Heart right ventricle (tissue), 16 donors: ENCODE data around the gene RGS12. TPM values are rescaled to one million over a fixed set of nuclear protein-coding genes. Genes with fewer than 3 reads are reported as not detected.

Source experiments
- ATAC-seq, 8 donors: fragments of 200-7000 bp; cut with Tn5 transposase; one replicate each; pipeline ENCODE4 v1.9.1; 2020; ENCODE audit warnings: mild to moderate bottlenecking in 8 of 8, moderate library complexity in 8 of 8, moderate number of reproducible peaks in 1 of 8
- DNase-seq, 2 donors: peaks; one replicate each; pipeline ENCODE4 v3.0.0-alpha.2; 2020
- H3K27ac ChIP-seq, 10 donors: fragments of 200-600 bp; sonication (generic) in 2 of 10; one replicate each; pipeline versions ENCODE4 v1.5.0 to v1.8.0; 2020 to 2022; ENCODE audit warnings: mild to moderate bottlenecking in 3 of 10
- H3K27me3 ChIP-seq, 7 donors: fragments of 200-600 bp; one replicate each; pipeline ENCODE4 v1.8.0; 2021 to 2022; ENCODE audit warnings: mild to moderate bottlenecking in 2 of 7
- H3K36me3 ChIP-seq, 9 donors: fragments of 200-600 bp; sonication (generic) in 1 of 9; one replicate each; pipeline versions ENCODE4 v1.5.0 to v1.8.0; 2020 to 2022; ENCODE audit warnings: mild to moderate bottlenecking in 2 of 9
- H3K4me1 ChIP-seq, 9 donors: fragments of 200-600 bp; sonication (generic) in 1 of 9; one replicate each; pipeline versions ENCODE4 v1.5.0 to v1.8.0; 2020 to 2022; ENCODE audit warnings: mild to moderate bottlenecking in 4 of 9
- H3K4me3 ChIP-seq, 10 donors: fragments of 200-600 bp; sonication (generic) in 2 of 10; one replicate each; pipeline versions ENCODE4 v1.5.0 to v1.8.0; 2020 to 2022; ENCODE audit warnings: mild to moderate bottlenecking in 7 of 10, moderate library complexity in 2 of 10
- H3K9me3 ChIP-seq, 11 donors: fragments of 200-600 bp in 10 of 11; sonication (generic) in 2 of 11; one replicate each; pipeline versions ENCODE4 v1.5.0 to v1.8.0; 2013 to 2022; ENCODE audit warnings: mild to moderate bottlenecking in 2 of 11, control low read depth in 1 of 11, moderate library complexity in 1 of 11
- WGBS, 2 donors: extraction: QIAGEN DNeasy Blood & Tissue Kit; methylation state at CpG; one replicate each; pipeline ENCODE4 v1.1.7; 2013; ENCODE audit warnings: inconsistent platforms in 1 of 2; 5-methylcytosine and 5-hydroxymethylcytosine counted together
- intact Hi-C, 10 donors: fragments of 100-400 bp; cut with DNase I; formaldehyde crosslinking; loops; one replicate each; pipeline versions ENCODE4 v1.11.1 to v1.14.2; 2022
- polyA plus RNA-seq, 2 donors: library from polyadenylated mRNA; stranded (reverse); fragments of 200-250 nt; gene quantifications; one replicate each; pipeline ENCODE4 v1.2.3, GENCODE V29; 2013
- total RNA-seq, 10 donors: library from RNA; stranded (reverse); fragmentation: NEBNext Ultra II Directional in 3 of 10; extraction: Animal tissue kit (Norgen Biotek cat#: 25700) in 3 of 10; gene quantifications; one replicate each; pipeline versions ENCODE4 v1.2.1 to v1.2.4, GENCODE V29; 2021 to 2023
- TF ChIP-seq, protein P1 (sequence below), 9 donors: fragments of 200-600 bp; sonication (generic) in 2 of 9; IDR thresholded peaks; one replicate each; pipeline versions ENCODE4 v1.5.0 to v1.8.0; 2021 to 2022; ENCODE audit warnings: antibody characterized with exemption in 9 of 9, mild to moderate bottlenecking in 5 of 9, moderate library complexity in 1 of 9
- donor health status: Arrhythmogenic right ventricular cardiomyopathy.
- donor health status: ischemic (EF 13 %, LVEDD 7.1; RV severe dilation, severe dysfunction).
- donor health status: healthy with polysubstance abuse.
- donor health status: DM: no; HTN: yes; CAD: no.
- donor health status: DM: no; HTN: no; CAD: no.
- donor health status: ischemic (EF 25% LVEDD 6.9; RV normal size, moderate dysfunction).
- donor health status: ischemic (EF 25% LVEDD 5.7; RV mildly dilated, moderate dysfunction).
- donor health status: healthy.
- donor health status: DM: yes; HTN: yes; CAD: no.
- donor health status: Ischemic cardiomyopathy.
- donor health status: ischemic (EF 35%, LVEDD 5.7; RV mildly dilated, moderate dysfunction).
- donor health status: nonischemic (EF 11% LVEDD 7.7; RV severe dilation, severe dysfunction).
- donor health status: DM: yes; HTN: yes; CAD: no.
- donor health status: PGD.
- donor health status: ischemic (EF 29% LVEDD 5.4; RV normal size, mild dysfunction).
- donor health status: nonischemic (EF 23%, LVEDD 6.1; RV moderate dilation, normal function).

RGS12 gene
- total and polyA plus RNA-seq, 12 donors = 9.7 to 24.4 (median 13.1) TPM

DNA sequence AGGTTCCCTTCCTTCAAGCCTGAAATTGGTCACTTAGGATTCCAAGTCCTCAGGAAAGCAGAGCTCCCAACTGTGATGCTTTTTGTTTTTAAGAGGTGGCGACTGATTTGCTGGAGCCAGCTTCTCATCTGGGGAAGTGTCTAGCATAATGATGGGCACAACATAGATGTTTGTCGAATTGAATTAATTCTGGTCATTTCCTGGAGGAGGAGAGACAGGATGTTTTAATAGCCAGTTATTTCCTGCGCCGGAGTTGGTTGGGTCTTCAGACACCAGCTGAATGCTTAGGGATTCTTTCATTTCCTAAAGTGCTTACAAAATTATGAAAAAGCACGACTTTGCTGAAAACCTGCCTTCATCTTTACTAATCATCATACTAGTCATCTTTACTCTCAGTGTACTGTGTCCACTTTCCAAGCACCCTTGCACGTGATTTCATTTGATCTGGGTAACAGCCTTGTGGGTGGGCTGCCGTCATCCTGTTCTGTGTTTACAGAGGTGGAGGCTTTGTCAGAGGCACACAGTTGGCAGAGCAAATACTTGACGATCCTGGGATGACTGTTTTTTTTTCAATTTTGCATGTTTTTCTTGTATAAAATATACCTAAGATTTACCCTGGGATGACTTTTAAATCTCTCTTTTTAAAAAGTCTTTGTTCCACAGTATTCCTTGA lies 49.5 kb downstream of the RGS12 start:
- Histone ChIP-seq H3K27ac (no peak overlapping the region), H3K9me3 (no peaks in the 10 kb centered on the region), H3K4me3 (no peak overlapping the region), H3K27me3 (no peaks in the 10 kb centered on the region), H3K4me1 (peaks cover 0 to 21% (median 4%) of the 10 kb centered on the region in 9 donors), H3K36me3 (peaks cover 0 to 14% (median 0%) of the 10 kb centered on the region in 9 donors)
- ATAC-seq (no peak), DNase-seq (no peak)
- 49 to 59% methylated on average over 8 of the region's 8 CpGs for WGBS, 2 donors
- TF ChIP-seq, protein P1, sequence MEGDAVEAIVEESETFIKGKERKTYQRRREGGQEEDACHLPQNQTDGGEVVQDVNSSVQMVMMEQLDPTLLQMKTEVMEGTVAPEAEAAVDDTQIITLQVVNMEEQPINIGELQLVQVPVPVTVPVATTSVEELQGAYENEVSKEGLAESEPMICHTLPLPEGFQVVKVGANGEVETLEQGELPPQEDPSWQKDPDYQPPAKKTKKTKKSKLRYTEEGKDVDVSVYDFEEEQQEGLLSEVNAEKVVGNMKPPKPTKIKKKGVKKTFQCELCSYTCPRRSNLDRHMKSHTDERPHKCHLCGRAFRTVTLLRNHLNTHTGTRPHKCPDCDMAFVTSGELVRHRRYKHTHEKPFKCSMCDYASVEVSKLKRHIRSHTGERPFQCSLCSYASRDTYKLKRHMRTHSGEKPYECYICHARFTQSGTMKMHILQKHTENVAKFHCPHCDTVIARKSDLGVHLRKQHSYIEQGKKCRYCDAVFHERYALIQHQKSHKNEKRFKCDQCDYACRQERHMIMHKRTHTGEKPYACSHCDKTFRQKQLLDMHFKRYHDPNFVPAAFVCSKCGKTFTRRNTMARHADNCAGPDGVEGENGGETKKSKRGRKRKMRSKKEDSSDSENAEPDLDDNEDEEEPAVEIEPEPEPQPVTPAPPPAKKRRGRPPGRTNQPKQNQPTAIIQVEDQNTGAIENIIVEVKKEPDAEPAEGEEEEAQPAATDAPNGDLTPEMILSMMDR (IDR thresholded peaks at IDR 0.05) = no peak
- intact Hi-C loops = loop anchor here in 2 of 10 donors (5.0 to 10.0 kb wide), 2 partner anchors 148 to 235 kb away; no protein-coding TSS in a partner anchor

Other genes with a start within 250 kb of the RGS12 start
- gene HTT-AS, start 218.5 kb upstream of the RGS12 start, total RNA-seq = not detected
- gene HTT-AS, start 218.5 kb upstream of the RGS12 start, polyA plus RNA-seq = not detected
- 10 to 100 TPM; 19.3 to 34.0 (median 24.6) TPM for gene HTT, start 218.3 kb upstream of the RGS12 start, total RNA-seq
- 10 to 100 TPM in 1 of 2 donors, 1 to 10 TPM in 1; 6.3 to 21.9 TPM for gene HTT, start 218.3 kb upstream of the RGS12 start, polyA plus RNA-seq
- 1 to 10 TPM in 1 of 10 donors, under 1 TPM in 9; 0.25 to 1.0 (median 0.41) TPM for gene MSANTD1, start 43.9 kb upstream of the RGS12 start, total RNA-seq
- 1 to 10 TPM in 1 of 2 donors, under 1 TPM in 1; 0.28 to 1.2 TPM for gene MSANTD1, start 43.9 kb upstream of the RGS12 start, polyA plus RNA-seq
- under 1 TPM in 6 of 10 donors, not detected in 4; 0.15 to 0.59 (median 0.36) TPM for gene HGFAC, start 148.9 kb downstream of the RGS12 start, total RNA-seq
- 1 to 10 TPM; 1.0 to 1.1 TPM for gene HGFAC, start 148.9 kb downstream of the RGS12 start, polyA plus RNA-seq
- gene DOK7, start 170.3 kb downstream of the RGS12 start, total RNA-seq = 10 to 100 TPM; 30.3 to 60.0 (median 37.2) TPM
- gene DOK7, start 170.3 kb downstream of the RGS12 start, polyA plus RNA-seq = 10 to 100 TPM; 61.5 to 89.7 TPM
- 100 to 1,000 TPM; 234 to 392 (median 345) TPM for gene LRPAP1, start 239.4 kb downstream of the RGS12 start, total RNA-seq
- 100 to 1,000 TPM in 1 of 2 donors, 10 to 100 TPM in 1; 49.9 to 418 TPM for gene LRPAP1, start 239.4 kb downstream of the RGS12 start, polyA plus RNA-seq